Mononuclear cell (primary cell): Measurements from ENCODE around the gene MAPK1. TPM values are rescaled to one million over a fixed set of nuclear protein-coding genes. Genes with fewer than 3 reads are reported as not detected.

Source experiments
- H3K27me3 ChIP-seq: 2 replicates; pipeline ENCODE4 v1.6.0; 2011; ENCODE audit warnings: low read length, control low read depth; ENCODE audit not compliant: insufficient read depth
- H3K4me1 ChIP-seq: 2 replicates; pipeline ENCODE4 v1.5.1; 2011; ENCODE audit warnings: mild to moderate bottlenecking, low read length, control low read depth; ENCODE audit not compliant: insufficient read depth
- H3K4me3 ChIP-seq: 2 replicates; pipeline ENCODE4 v1.5.1; 2011; ENCODE audit warnings: mild to moderate bottlenecking, low read length, moderate library complexity
- H3K9me3 ChIP-seq: 2 replicates; pipeline ENCODE4 v1.5.1; 2011; ENCODE audit warnings: low read depth, mild to moderate bottlenecking, control low read depth, low read length
- total RNA-seq: library from RNA; depleted of rRNA; stranded (reverse); fragments of >200 nt; gene quantifications from one replicate; pipeline ENCODE4 v1.2.3, GENCODE V29; 2012

The MAPK1 gene
- total RNA-seq, 1 donor: 30.0 TPM

- peaks cover 33% of the 10 kb centered on the region for H3K4me1 ChIP-seq
- no peak overlapping the region for H3K4me3 ChIP-seq
- H3K27me3 ChIP-seq: no peaks in the 10 kb centered on the region
- no peaks in the 10 kb centered on the region for H3K9me3 ChIP-seq
These were observed 95.8 kb downstream of the MAPK1 start for GRCh38 chr22:21771631-21771976.

- peaks cover 64% of the 10 kb centered on the region for H3K4me1 ChIP-seq
- no peak overlapping the region for H3K4me3 ChIP-seq
- H3K27me3 ChIP-seq: no peaks in the 10 kb centered on the region
- H3K9me3 ChIP-seq: no peaks in the 10 kb centered on the region
These were observed 99.0 kb downstream of the MAPK1 start for GRCh38 chr22:21768435-21768834.

- Histone ChIP-seq H3K9me3 (no peaks in the 10 kb centered on the region), H3K4me3 (no peak overlapping the region), H3K27me3 (no peaks in the 10 kb centered on the region), H3K4me1 (peaks cover 64% of the 10 kb centered on the region)
These were observed 100.6 kb downstream of the MAPK1 start for GRCh38 chr22:21766691-21767462.

- no peaks in the 10 kb centered on the region for H3K27me3 ChIP-seq
- H3K9me3 ChIP-seq: no peaks in the 10 kb centered on the region
- peaks cover 68% of the 10 kb centered on the region for H3K4me1 ChIP-seq
- no peak overlapping the region for H3K4me3 ChIP-seq
These were observed 101.4 kb downstream of the MAPK1 start for GRCh38 chr22:21765909-21766529.

- Histone ChIP-seq H3K4me1 (peaks cover 68% of the 10 kb centered on the region), H3K4me3 (no peak overlapping the region), H3K9me3 (no peaks in the 10 kb centered on the region), H3K27me3 (no peaks in the 10 kb centered on the region)
These were observed 103.2 kb downstream of the MAPK1 start for GRCh38 chr22:21764038-21764804.

- Histone ChIP-seq H3K4me3 (no peak overlapping the region), H3K27me3 (no peaks in the 10 kb centered on the region), H3K9me3 (no peaks in the 10 kb centered on the region), H3K4me1 (peaks cover 62% of the 10 kb centered on the region)
These were observed 104.5 kb downstream of the MAPK1 start for GRCh38 chr22:21762712-21763581.

- H3K4me3 ChIP-seq: no peak overlapping the region
- no peaks in the 10 kb centered on the region for H3K9me3 ChIP-seq
- no peaks in the 10 kb centered on the region for H3K27me3 ChIP-seq
- peaks cover 55% of the 10 kb centered on the region for H3K4me1 ChIP-seq
These were observed 105.3 kb downstream of the MAPK1 start for GRCh38 chr22:21761994-21762680.

GRCh38 chr22:21761086-21761485 is 106.4 kb downstream of the MAPK1 start:
- Histone ChIP-seq H3K4me3 (no peak overlapping the region), H3K4me1 (peaks cover 45% of the 10 kb centered on the region), H3K27me3 (no peaks in the 10 kb centered on the region), H3K9me3 (no peaks in the 10 kb centered on the region)

GRCh38 chr22:21760640-21761039 is 106.8 kb downstream of the MAPK1 start:
- Histone ChIP-seq H3K9me3 (no peaks in the 10 kb centered on the region), H3K4me1 (peaks cover 40% of the 10 kb centered on the region), H3K27me3 (no peaks in the 10 kb centered on the region), H3K4me3 (no peak overlapping the region)

GRCh38 chr22:21759646-21760376 is 107.6 kb downstream of the MAPK1 start:
- H3K4me1 ChIP-seq: peaks cover 32% of the 10 kb centered on the region
- H3K4me3 ChIP-seq: no peak overlapping the region
- H3K9me3 ChIP-seq: no peaks in the 10 kb centered on the region
- H3K27me3 ChIP-seq: no peaks in the 10 kb centered on the region

GRCh38 chr22:21759093-21759492 is 108.4 kb downstream of the MAPK1 start:
- no peak overlapping the region for H3K4me3 ChIP-seq
- H3K27me3 ChIP-seq: no peaks in the 10 kb centered on the region
- no peaks in the 10 kb centered on the region for H3K9me3 ChIP-seq
- peaks cover 25% of the 10 kb centered on the region for H3K4me1 ChIP-seq

GRCh38 chr22:21758091-21758864 is 109.2 kb downstream of the MAPK1 start:
- no peak overlapping the region for H3K4me3 ChIP-seq
- H3K27me3 ChIP-seq: no peaks in the 10 kb centered on the region
- peaks cover 17% of the 10 kb centered on the region for H3K4me1 ChIP-seq
- H3K9me3 ChIP-seq: no peaks in the 10 kb centered on the region

- Histone ChIP-seq H3K4me1 (no peaks in the 10 kb centered on the region), H3K9me3 (no peaks in the 10 kb centered on the region), H3K27me3 (no peaks in the 10 kb centered on the region), H3K4me3 (no peak overlapping the region)
These were observed 111.6 kb downstream of the MAPK1 start for GRCh38 chr22:21755851-21756284.
